OCI-LY7 (cell line): Measurements from ENCODE around the gene AFF2. TPM values are rescaled to one million over a fixed set of nuclear protein-coding genes. Genes with fewer than 3 reads are reported as not detected.

Experiments
- BruUV-seq: library from RNA; stranded (reverse); fragments of 400-500 nt; replicated peaks from 2 replicates; lab custom pipeline; 2021; lab: Mats Ljungman, UMichigan
- CTCF ChIA-PET: fragments of 300-600 bp; sonication (Branson Sonifier 250); formaldehyde crosslinking; loops from one replicate; lab custom pipeline; 2022; ENCODE audit warnings: antibody characterized with exemption; ENCODE audit not compliant: unreplicated experiment; lab: Charles Lee
- POLR2A ChIA-PET: fragments of 300-600 bp; sonication (Branson Sonifier 250); formaldehyde crosslinking; loops from one replicate; lab custom pipeline; 2022; ENCODE audit warnings: antibody characterized with exemption; lab: Charles Lee
- DNase-seq: peaks from one replicate; pipeline ENCODE4 v3.0.0-alpha.2; 2015; ENCODE audit warnings: low spot score
- H2AFZ ChIP-seq: fragments of 200-600 bp; sonication (generic), shearing (Covaris generic); 2 replicates; pipeline ENCODE4 v1.6.1; 2014; ENCODE audit warnings: mild to moderate bottlenecking, antibody characterized with exemption, low read length, moderate library complexity
- H3K27ac ChIP-seq: fragments of 200-600 bp; sonication (generic); 2 replicates; pipeline ENCODE4 v1.5.1; 2014; ENCODE audit warnings: mixed run types, low read depth, mild to moderate bottlenecking, moderate library complexity, low read length, inconsistent platforms; ENCODE audit not compliant: poor library complexity, severe bottlenecking
- H3K36me3 ChIP-seq: fragments of 200-600 bp; sonication (generic); 2 replicates; pipeline ENCODE4 v1.6.1; 2014; ENCODE audit warnings: mild to moderate bottlenecking, antibody characterized with exemption, low read length, moderate library complexity, mixed read lengths; ENCODE audit not compliant: insufficient read depth
- H3K4me1 ChIP-seq: fragments of 200-600 bp; sonication (generic); 2 replicates; pipeline ENCODE4 v1.5.1; 2014; ENCODE audit warnings: mild to moderate bottlenecking, low read length; ENCODE audit not compliant: insufficient read depth, poor library complexity, severe bottlenecking
- H3K4me2 ChIP-seq: fragments of 200-600 bp; sonication (generic); 2 replicates; pipeline ENCODE4 v1.6.1; 2014; ENCODE audit warnings: mild to moderate bottlenecking, low read length
- H3K4me3 ChIP-seq: fragments of 200-600 bp; sonication (generic); 2 replicates; pipeline ENCODE4 v1.5.1; 2014; ENCODE audit warnings: mild to moderate bottlenecking, low read depth, low read length; ENCODE audit not compliant: poor library complexity, severe bottlenecking
- H3K79me2 ChIP-seq: fragments of 200-600 bp; sonication (generic); 2 replicates; pipeline ENCODE4 v1.6.1; 2016; ENCODE audit warnings: low read depth, mild to moderate bottlenecking, low read length, moderate library complexity, mixed read lengths; ENCODE audit not compliant: insufficient read depth
- H3K9me2 ChIP-seq: fragments of 200-600 bp; sonication (generic); 2 replicates; pipeline ENCODE4 v1.6.1; 2016; ENCODE audit warnings: mild to moderate bottlenecking, low read length, mixed read lengths; ENCODE audit not compliant: insufficient read depth
- H3K9me3 ChIP-seq: fragments of 200-600 bp; sonication (generic); 2 replicates; pipeline ENCODE4 v1.6.1; 2014; ENCODE audit warnings: mild to moderate bottlenecking, mixed run types, low read length, mixed read lengths
- H4K20me1 ChIP-seq: fragments of 200-600 bp; sonication (generic); 2 replicates; pipeline ENCODE4 v1.6.1; 2014; ENCODE audit warnings: mild to moderate bottlenecking, antibody characterized with exemption, low read length, moderate library complexity, mixed read lengths; ENCODE audit not compliant: insufficient read depth
- EZH2phosphoT487 ChIP-seq: fragments of 200-600 bp; sonication (generic); IDR thresholded peaks from 2 replicates; pipeline ENCODE4 v1.6.1; 2018; ENCODE audit warnings: low read depth, borderline replicate concordance, mild to moderate bottlenecking, mixed run types, antibody characterized with exemption, low read length, moderate library complexity, mixed read lengths
- intact Hi-C: fragments of 100-400 bp; cut with micrococcal nuclease; formaldehyde crosslinking; loops from one replicate; pipeline ENCODE4 v1.10.0; 2022; ENCODE audit not compliant: unreplicated experiment
- total RNA-seq, 2 experiments: library from RNA; depleted of rRNA in 1 of 2; stranded (reverse); fragments of >200 nt in 1 of 2; shearing (Covaris generic) in 1 of 2; gene quantifications; 2 replicates each; pipeline ENCODE4 v1.2.3, GENCODE V29; 2014 to 2022
- TF ChIP-seq, protein P1 (sequence below): fragments of 200-600 bp; sonication (generic); conservative IDR thresholded peaks from 2 replicates; pipeline ENCODE4 v1.5.1; 2014; ENCODE audit warnings: mild to moderate bottlenecking, antibody characterized with exemption, low read length, moderate library complexity, mixed read lengths

Gene AFF2
- total RNA-seq, 2 experiments from 2014 or later: 102 to 106 TPM

DNA sequence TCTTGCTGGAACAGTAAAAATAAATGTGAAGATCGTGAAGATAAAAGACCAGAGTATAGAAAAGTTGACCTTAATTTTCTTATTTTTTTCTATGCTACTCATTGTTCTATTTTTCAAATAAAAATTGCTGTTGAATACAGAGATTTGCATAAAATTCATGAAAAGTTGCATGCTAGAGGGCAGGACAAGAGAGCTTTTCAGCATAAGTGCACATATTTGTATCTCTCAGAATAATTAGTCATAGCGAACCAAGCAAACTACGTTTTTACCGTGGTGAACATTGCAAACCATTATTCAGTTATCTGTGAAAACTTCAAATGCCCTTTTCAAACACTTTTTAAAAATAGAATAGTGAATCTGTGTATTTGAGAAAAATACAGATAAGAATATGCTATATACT is 26.4 kb upstream of the AFF2 start:
- BruUV-seq: no TSS peak
- H2AFZ ChIP-seq: no peak overlapping the region
- H3K9me3 ChIP-seq: peaks cover 5% of the 10 kb centered on the region; the same call in 1 of the 2 replicates
- intact Hi-C loops: no loop called here
- no peak overlapping the region for H3K4me2 ChIP-seq
- DNase-seq: no peak
- H3K36me3 ChIP-seq: no peaks in the 10 kb centered on the region
- no peaks in the 10 kb centered on the region for H3K79me2 ChIP-seq
- H3K4me1 ChIP-seq: peaks cover 22% of the 10 kb centered on the region
- no peaks in the 10 kb centered on the region for H4K20me1 ChIP-seq
- POLR2A ChIA-PET: no interaction called here
- TF ChIP-seq, protein P1, sequence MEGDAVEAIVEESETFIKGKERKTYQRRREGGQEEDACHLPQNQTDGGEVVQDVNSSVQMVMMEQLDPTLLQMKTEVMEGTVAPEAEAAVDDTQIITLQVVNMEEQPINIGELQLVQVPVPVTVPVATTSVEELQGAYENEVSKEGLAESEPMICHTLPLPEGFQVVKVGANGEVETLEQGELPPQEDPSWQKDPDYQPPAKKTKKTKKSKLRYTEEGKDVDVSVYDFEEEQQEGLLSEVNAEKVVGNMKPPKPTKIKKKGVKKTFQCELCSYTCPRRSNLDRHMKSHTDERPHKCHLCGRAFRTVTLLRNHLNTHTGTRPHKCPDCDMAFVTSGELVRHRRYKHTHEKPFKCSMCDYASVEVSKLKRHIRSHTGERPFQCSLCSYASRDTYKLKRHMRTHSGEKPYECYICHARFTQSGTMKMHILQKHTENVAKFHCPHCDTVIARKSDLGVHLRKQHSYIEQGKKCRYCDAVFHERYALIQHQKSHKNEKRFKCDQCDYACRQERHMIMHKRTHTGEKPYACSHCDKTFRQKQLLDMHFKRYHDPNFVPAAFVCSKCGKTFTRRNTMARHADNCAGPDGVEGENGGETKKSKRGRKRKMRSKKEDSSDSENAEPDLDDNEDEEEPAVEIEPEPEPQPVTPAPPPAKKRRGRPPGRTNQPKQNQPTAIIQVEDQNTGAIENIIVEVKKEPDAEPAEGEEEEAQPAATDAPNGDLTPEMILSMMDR: no peak
- TF ChIP-seq EZH2phosphoT487: no peak
- no peaks in the 10 kb centered on the region for H3K9me2 ChIP-seq
- H3K27ac ChIP-seq: no peak overlapping the region
- no peak overlapping the region for H3K4me3 ChIP-seq
- CTCF ChIA-PET: no interaction called here

DNA sequence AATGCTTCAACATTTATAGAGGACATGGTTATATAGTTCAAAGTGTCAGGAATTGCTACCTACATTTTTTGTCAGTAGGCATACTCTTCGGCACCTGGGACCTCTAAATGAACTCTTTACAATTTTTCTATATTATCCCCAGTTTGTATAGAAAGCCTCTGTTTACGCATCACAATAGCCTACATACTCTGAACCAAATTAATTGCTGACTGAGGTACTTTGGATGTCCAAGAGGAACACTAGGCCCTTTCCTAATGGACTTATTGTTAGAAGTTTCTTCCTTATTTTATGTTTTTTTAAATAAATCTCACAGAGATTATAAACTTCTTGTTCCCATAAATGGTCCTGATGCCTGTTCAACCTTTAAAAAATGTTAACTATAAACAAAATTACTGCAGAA is 8.4 kb upstream of the AFF2 start:
- Histone ChIP-seq H3K4me2 (no peak overlapping the region), H3K79me2 (no peaks in the 10 kb centered on the region)
- POLR2A ChIA-PET: no interaction called here

DNA sequence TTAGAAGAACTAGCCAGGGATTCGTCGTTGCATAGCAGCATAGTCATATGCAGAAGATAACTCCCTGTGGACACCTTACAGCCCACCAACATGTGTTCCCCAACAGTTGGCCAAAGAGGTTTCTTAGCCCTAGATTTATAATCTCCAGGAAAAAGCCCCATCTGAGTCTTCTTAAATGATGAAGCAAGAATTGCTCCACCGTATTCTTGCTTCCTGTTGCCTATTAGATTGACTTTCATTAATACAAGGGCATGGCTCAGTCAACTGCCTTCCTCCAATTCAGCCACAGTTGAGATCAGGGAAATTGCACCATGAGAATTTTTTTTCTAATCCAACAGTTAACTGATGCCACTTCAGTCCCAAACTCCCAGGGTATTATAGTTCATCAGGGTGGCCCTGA is 5.2 kb upstream of the AFF2 start:
- H3K9me3 ChIP-seq: no peaks in the 10 kb centered on the region

More for the DNA sequence above, 8.4 kb upstream of the AFF2 start:
- H3K9me3 ChIP-seq: no peaks in the 10 kb centered on the region
- TF ChIP-seq, protein P1: no peak
- TF ChIP-seq EZH2phosphoT487: no peak
- no peaks in the 10 kb centered on the region for H3K9me2 ChIP-seq
- no peaks in the 10 kb centered on the region for H4K20me1 ChIP-seq
- BruUV-seq: no TSS peak
- H3K27ac ChIP-seq: no peak overlapping the region
- DNase-seq: no peak
- intact Hi-C loops: no loop called here
- H2AFZ ChIP-seq: no peak overlapping the region
- no peak overlapping the region for H3K4me3 ChIP-seq
- H3K4me1 ChIP-seq: no peaks in the 10 kb centered on the region
- CTCF ChIA-PET: no interaction called here
- no peaks in the 10 kb centered on the region; the same call in 1 of the 2 replicates for H3K36me3 ChIP-seq

More for the DNA sequence above, 5.2 kb upstream of the AFF2 start:
- Histone ChIP-seq H3K36me3 (no peaks in the 10 kb centered on the region; the same call in 1 of the 2 replicates), H3K9me2 (no peaks in the 10 kb centered on the region), H3K4me1 (peaks cover 30% of the 10 kb centered on the region), H2AFZ (no peak overlapping the region), H4K20me1 (no peaks in the 10 kb centered on the region), H3K27ac (no peak overlapping the region), H3K4me2 (no peak overlapping the region), H3K4me3 (no peak overlapping the region), H3K79me2 (peaks cover 6% of the 10 kb centered on the region; the same call in 1 of the 2 replicates)
- TF ChIP-seq EZH2phosphoT487: no peak
- POLR2A ChIA-PET: no interaction called here
- BruUV-seq: no TSS peak
- CTCF ChIA-PET: no interaction called here
- intact Hi-C loops: no loop called here
- no peak for DNase-seq
